ENCODE measurements around the gene GNAZ. TPM values are rescaled to one million over a fixed set of nuclear protein-coding genes. Genes with fewer than 3 reads are reported as not detected.

GNAZ gene
- total and polyA plus RNA-seq, 8 donors, result 4.3 to 18.8 (median 9.4) TPM

DNA sequence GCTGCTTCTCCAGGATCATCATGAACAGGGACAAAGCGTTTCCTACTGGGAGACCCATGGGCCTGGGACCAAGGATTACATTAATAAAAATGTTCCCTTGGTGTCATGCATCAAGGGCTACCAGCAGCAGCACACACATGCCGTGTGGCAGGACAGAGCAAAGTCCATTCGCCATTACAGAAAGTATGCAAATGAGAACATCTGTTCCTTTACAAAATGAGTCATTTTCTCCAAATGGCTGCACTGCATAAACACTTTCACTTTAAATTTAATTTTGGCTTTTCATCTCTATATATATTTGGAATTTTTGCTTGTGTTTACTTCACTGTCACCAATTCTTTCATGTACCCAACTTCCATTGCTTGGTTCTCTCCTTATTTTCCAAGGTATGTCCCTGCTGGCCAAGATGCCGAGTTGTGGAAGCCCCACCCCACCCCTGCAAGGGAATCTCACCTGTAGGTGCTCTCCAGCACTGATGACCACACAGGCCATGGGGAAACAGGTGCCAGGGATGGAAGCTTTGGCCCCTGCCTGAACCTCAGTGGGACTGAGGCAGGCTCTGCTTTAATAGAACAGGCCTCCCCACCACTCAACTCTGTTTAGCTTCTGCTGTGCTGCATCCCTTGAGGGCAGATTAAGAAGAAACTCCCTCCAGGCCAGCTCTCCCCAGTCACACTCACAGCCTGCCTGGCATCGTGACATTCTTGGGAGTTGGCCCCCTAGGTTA is 15.6 kb upstream of the GNAZ start:
- no peak for TF ChIP-seq EP300 (IDR thresholded peaks at IDR 0.05)
- TF ChIP-seq POLR2AphosphoS5 (IDR thresholded peaks at IDR 0.05), result peak in 1 of 3 donors; percentile 11
- TF ChIP-seq POLR2A (IDR thresholded peaks at IDR 0.05), result no peak
- TF ChIP-seq, protein P1, sequence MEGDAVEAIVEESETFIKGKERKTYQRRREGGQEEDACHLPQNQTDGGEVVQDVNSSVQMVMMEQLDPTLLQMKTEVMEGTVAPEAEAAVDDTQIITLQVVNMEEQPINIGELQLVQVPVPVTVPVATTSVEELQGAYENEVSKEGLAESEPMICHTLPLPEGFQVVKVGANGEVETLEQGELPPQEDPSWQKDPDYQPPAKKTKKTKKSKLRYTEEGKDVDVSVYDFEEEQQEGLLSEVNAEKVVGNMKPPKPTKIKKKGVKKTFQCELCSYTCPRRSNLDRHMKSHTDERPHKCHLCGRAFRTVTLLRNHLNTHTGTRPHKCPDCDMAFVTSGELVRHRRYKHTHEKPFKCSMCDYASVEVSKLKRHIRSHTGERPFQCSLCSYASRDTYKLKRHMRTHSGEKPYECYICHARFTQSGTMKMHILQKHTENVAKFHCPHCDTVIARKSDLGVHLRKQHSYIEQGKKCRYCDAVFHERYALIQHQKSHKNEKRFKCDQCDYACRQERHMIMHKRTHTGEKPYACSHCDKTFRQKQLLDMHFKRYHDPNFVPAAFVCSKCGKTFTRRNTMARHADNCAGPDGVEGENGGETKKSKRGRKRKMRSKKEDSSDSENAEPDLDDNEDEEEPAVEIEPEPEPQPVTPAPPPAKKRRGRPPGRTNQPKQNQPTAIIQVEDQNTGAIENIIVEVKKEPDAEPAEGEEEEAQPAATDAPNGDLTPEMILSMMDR (IDR thresholded peaks at IDR 0.05), result no peak
- intact Hi-C loops (cut with DNase I; ENCODE audit: low total_unique reads), result no loop called here
- no peak overlapping the region for H3K4me3 ChIP-seq
- H3K9me3 ChIP-seq, result peaks cover 0 to 17% (median 7%) of the 10 kb centered on the region in 4 donors
- WGBS, 5 donors, result 61 to 67% (median 65%) methylated on average over 5 of the region's 5 CpGs
- DNase-seq, result peak in 1 of 2 donors; percentile 35
- H3K36me3 ChIP-seq, result no peaks in the 10 kb centered on the region
- no peaks in the 10 kb centered on the region for H3K27me3 ChIP-seq
- H3K27ac ChIP-seq, result peak overlapping the region in 1 of 5 donors; percentile 32
- H3K4me1 ChIP-seq, result no peaks in the 10 kb centered on the region

DNA sequence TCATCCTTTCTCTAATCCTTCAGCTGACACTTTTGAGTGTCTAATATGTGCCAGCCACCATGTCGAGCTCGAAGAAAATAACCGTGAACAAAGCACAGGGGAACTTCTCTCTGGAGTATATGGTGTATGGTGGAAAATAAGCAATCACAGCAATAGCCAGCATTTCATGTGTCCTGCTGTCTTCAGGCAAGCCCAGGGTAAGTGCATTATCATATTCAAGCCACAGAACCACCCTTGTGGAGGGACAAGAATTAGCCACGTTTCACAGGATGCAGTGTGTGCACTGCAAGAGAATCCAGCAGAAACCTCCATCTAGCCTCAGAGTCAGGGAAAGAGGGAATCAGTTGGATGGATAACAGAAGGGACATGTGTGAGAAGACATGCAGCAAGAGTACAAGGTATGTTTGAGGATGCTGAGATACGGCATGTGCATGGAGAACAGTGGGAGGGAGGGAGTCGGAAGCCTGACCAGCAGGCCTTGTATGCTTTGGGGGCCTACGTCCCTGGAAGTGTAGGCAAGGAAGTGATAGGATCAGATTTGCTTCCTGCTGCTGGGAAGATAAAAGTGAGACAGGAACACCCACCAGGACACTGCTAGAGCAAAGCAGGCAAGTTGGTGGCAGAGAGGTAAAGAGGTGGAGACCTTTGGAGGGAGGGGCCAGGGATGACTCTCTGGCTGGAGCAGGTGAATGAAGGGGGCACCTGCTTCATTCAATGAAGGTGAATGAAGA is 14.7 kb upstream of the GNAZ start:
- Histone ChIP-seq H3K27ac (no peak overlapping the region), H3K36me3 (no peaks in the 10 kb centered on the region), H3K4me1 (no peaks in the 10 kb centered on the region), H3K27me3 (no peaks in the 10 kb centered on the region), H3K9me3 (peaks cover 0 to 17% (median 7%) of the 10 kb centered on the region in 4 donors), H3K4me3 (no peak overlapping the region)
- intact Hi-C loops (cut with DNase I; ENCODE audit: low total_unique reads), result no loop called here
- 77 to 89% (median 84%) methylated on average over 7 of the region's 7 CpGs for WGBS, 5 donors
- TF ChIP-seq EP300 (IDR thresholded peaks at IDR 0.05) (no peak), POLR2AphosphoS5 (IDR thresholded peaks at IDR 0.05) (no peak), POLR2A (IDR thresholded peaks at IDR 0.05) (no peak)
- TF ChIP-seq, protein P1 (IDR thresholded peaks at IDR 0.05), result no peak
- no peak for DNase-seq

DNA sequence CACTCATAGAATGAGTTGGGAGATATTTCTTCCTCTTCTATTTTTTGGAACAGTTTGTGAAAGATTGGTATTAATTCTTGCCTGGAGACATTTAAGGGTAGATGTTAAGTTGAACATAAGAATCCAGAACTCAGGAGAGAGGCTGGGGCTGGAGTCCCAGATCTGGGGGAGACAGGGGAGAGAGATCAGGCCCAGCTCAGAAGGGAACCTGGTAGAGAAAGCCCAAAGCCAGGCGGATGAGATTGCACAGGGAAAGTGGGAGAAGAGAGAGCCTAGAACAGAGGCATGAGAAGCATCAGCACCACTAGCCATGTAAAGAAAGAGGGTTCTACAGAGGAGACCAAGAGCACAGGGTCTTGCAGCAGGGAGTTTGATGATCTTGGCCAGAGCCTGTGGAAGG is 13.0 kb upstream of the GNAZ start:
- WGBS, 5 donors, result 0 to 97% (median 40%) methylated on average over 1 of the region's 1 CpG
- Histone ChIP-seq H3K36me3 (no peaks in the 10 kb centered on the region), H3K27me3 (no peaks in the 10 kb centered on the region), H3K9me3 (peaks cover 0 to 17% (median 7%) of the 10 kb centered on the region in 4 donors), H3K4me1 (no peaks in the 10 kb centered on the region), H3K4me3 (no peak overlapping the region), H3K27ac (no peak overlapping the region)
- no peak for DNase-seq
- intact Hi-C loops (cut with DNase I; ENCODE audit: low total_unique reads), result no loop called here
- TF ChIP-seq, protein P1 (IDR thresholded peaks at IDR 0.05), result no peak
- TF ChIP-seq EP300 (IDR thresholded peaks at IDR 0.05), result no peak
- no peak for TF ChIP-seq POLR2AphosphoS5 (IDR thresholded peaks at IDR 0.05)
- TF ChIP-seq POLR2A (IDR thresholded peaks at IDR 0.05), result no peak

DNA sequence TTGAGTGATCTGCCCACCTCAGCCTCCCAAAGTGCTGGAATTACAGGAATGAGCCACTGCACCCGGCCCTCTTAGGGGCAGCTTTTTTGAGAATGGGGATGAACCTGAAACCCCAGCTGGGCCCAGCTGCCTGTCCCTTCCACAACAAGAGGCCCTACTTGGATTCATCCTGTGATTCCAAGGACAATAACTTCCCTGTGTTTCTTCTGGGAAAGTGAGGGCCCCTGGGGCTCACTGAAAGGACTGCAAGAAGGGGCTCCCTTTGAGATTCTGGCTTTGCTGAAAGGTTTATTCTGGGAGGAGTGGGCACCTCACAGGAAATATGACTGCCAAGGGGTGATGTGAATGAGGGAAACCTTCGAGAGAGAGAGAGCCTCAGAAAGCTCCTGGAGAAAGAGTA is 12.3 kb upstream of the GNAZ start:
- no peak for TF ChIP-seq POLR2A (IDR thresholded peaks at IDR 0.05)
- TF ChIP-seq EP300 (IDR thresholded peaks at IDR 0.05), result no peak
- TF ChIP-seq POLR2AphosphoS5 (IDR thresholded peaks at IDR 0.05), result no peak
- TF ChIP-seq, protein P1 (IDR thresholded peaks at IDR 0.05), result no peak
- Histone ChIP-seq H3K4me1 (no peaks in the 10 kb centered on the region), H3K27ac (no peak overlapping the region), H3K27me3 (no peaks in the 10 kb centered on the region), H3K9me3 (peaks cover 0 to 17% (median 7%) of the 10 kb centered on the region in 4 donors), H3K36me3 (no peaks in the 10 kb centered on the region), H3K4me3 (no peak overlapping the region)
- intact Hi-C loops (cut with DNase I; ENCODE audit: low total_unique reads), result no loop called here
- 47 to 71% (median 64%) methylated on average over 2 of the region's 2 CpGs for WGBS, 5 donors
- peak in 1 of 2 donors; percentile 7 for DNase-seq

Data from stomach (tissue), 9 donors.